ENCODE results near the gene DDX10. TPM values are rescaled to one million over a fixed set of nuclear protein-coding genes. Genes with fewer than 3 reads are reported as not detected.

The DDX10 gene
- total RNA-seq, 1 donor from 2014 or later: 31.6 TPM

GRCh38 chr11:108909921-108910320, 245.1 kb downstream of the DDX10 start:
- ATAC-seq: no peak
- DNase-seq (ENCODE audit: low spot score): no peak
- intact Hi-C loops (cut with DNase I): no loop called here

DNA sequence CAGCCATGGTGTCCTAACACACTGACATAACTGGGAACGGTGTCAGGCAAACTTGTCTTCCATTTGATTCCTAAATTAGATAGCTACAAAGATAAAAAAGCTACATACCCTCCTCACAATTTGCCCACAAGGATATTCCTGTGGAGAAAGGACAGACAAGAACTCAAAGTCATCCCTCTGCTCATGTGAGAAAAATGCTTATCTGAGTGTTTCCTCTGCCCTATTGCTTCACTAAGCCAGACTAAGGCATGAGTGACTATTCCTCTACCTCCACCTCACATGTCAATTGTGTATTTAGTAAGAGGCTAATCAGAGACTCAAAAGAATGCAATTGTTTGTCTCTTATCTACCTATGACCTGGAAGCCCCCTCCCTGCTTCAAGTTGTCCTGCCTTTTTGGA, 247.7 kb downstream of the DDX10 start:
- DNase-seq (ENCODE audit: low spot score) (no peak), ATAC-seq (no peak)
- intact Hi-C loops (cut with DNase I): no loop called here

GRCh38 chr11:108913204-108913603, 248.3 kb downstream of the DDX10 start:
- intact Hi-C loops (cut with DNase I): no loop called here
- DNase-seq (ENCODE audit: low spot score) (no peak), ATAC-seq (no peak)

- intact Hi-C loops (cut with DNase I): no loop called here
- ATAC-seq: no peak
- DNase-seq (ENCODE audit: low spot score): no peak
Observed at GRCh38 chr11:108914211-108914610, 249.3 kb downstream of the DDX10 start.

GRCh38 chr11:108914981-108915380, 250.1 kb downstream of the DDX10 start:
- intact Hi-C loops (cut with DNase I): no loop called here
- DNase-seq (ENCODE audit: low spot score) (no peak), ATAC-seq (no peak)

- DNase-seq (ENCODE audit: low spot score): no peak
- intact Hi-C loops (cut with DNase I): no loop called here
- no peak for ATAC-seq
Observed at GRCh38 chr11:108915666-108916065, 250.8 kb downstream of the DDX10 start.

GRCh38 chr11:108916290-108916689, 251.4 kb downstream of the DDX10 start:
- intact Hi-C loops (cut with DNase I): no loop called here
- ATAC-seq (no peak), DNase-seq (ENCODE audit: low spot score) (no peak)

- ATAC-seq (no peak), DNase-seq (ENCODE audit: low spot score) (no peak)
- intact Hi-C loops (cut with DNase I): no loop called here
Observed at GRCh38 chr11:108916935-108917334, 252.1 kb downstream of the DDX10 start.

GRCh38 chr11:108921211-108921610, 256.3 kb downstream of the DDX10 start:
- intact Hi-C loops (cut with DNase I): no loop called here
- DNase-seq (ENCODE audit: low spot score) (no peak), ATAC-seq (no peak)

GRCh38 chr11:108922241-108922640, 257.4 kb downstream of the DDX10 start:
- DNase-seq (ENCODE audit: low spot score): no peak
- intact Hi-C loops (cut with DNase I): no loop called here
- no peak for ATAC-seq

- no peak for ATAC-seq
- DNase-seq (ENCODE audit: low spot score): no peak
- intact Hi-C loops (cut with DNase I): no loop called here
Observed at GRCh38 chr11:108923413-108923812, 258.5 kb downstream of the DDX10 start.

GRCh38 chr11:108926171-108926840, 261.4 kb downstream of the DDX10 start:
- ATAC-seq (no peak), DNase-seq (ENCODE audit: low spot score) (no peak)
- intact Hi-C loops (cut with DNase I): no loop called here

DNA sequence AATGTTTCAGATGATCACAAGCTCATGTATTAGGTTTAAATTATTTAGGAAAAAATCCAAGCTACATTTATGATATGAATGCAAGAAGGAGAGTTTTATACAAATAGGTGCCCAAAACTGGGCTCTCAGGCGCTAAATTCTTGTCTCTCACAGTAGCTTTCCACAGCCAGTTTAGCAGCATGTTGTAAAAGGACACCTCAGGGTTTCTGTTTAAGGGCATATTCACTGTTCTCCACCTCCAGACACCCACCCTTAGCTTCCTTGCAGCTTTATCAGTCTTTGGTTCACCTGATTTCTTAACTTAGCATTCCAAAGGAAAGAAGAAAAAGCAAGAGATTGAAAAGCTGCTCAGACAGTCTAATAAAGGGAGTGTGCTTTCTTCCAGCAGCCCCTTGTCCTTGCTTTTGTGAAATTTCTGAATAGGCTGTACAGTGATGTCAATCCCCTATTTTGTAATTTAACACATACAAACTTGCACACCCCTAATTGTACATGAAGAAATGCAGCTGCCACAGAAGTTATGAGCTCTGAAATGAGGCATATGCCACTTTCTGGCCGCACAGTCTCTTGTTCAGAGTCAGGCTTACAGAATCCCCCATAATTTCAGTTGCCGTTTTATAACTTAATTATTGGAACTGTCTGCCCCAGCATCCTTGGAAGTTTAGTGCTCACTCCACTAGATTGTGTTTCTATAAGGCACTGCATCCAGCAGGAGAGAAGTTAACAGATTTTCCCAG, 262.1 kb downstream of the DDX10 start:
- intact Hi-C loops (cut with DNase I): no loop called here
- ATAC-seq: no peak
- DNase-seq (ENCODE audit: low spot score): no peak

GRCh38 chr11:108927791-108928545, 263.1 kb downstream of the DDX10 start:
- ATAC-seq: no peak
- DNase-seq (ENCODE audit: low spot score): no peak
- intact Hi-C loops (cut with DNase I): no loop called here

- ATAC-seq (no peak), DNase-seq (ENCODE audit: low spot score) (no peak)
- intact Hi-C loops (cut with DNase I): no loop called here
Observed at GRCh38 chr11:108929241-108929640, 264.4 kb downstream of the DDX10 start.

DNA sequence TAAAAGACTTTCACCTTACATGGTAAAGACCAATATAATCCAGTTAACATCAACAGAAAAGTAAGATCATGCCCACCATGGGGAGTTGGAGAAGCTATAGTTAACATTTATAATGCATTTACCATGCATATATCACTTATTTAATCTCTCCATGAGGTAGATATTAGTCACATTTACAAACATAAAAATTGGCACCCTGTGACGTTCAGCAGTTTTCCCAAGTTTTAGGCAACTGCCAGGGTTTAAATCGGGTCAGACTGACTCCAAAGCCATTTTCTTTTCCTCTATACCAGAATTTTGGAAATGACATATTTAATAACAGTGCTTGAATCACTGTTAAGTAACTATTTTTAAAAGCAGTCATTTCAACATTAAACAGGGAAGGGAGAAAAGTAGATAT, 266.3 kb downstream of the DDX10 start:
- DNase-seq (ENCODE audit: low spot score) (no peak), ATAC-seq (no peak)
- intact Hi-C loops (cut with DNase I): no loop called here

DNA sequence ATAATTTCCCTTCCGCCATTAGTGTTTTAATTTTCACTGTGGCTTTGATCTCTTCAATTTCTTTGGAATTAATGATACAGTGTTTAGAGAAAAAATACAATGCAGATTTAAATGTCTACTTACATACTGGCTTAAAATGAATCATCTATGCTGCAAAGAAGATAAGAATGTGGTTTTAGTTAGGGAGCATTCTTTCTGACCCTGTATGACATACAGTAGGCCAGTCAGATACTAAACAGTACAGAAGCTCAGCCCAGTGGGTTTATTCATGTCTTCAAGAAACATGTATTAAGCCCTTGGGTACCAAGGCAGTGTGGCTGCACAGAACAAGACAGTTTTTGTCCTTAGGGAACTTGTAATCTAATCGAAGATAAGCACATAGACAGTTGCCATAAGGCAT, 268.8 kb downstream of the DDX10 start:
- no peak for DNase-seq (ENCODE audit: low spot score)
- intact Hi-C loops (cut with DNase I): no loop called here
- ATAC-seq: no peak

DNA sequence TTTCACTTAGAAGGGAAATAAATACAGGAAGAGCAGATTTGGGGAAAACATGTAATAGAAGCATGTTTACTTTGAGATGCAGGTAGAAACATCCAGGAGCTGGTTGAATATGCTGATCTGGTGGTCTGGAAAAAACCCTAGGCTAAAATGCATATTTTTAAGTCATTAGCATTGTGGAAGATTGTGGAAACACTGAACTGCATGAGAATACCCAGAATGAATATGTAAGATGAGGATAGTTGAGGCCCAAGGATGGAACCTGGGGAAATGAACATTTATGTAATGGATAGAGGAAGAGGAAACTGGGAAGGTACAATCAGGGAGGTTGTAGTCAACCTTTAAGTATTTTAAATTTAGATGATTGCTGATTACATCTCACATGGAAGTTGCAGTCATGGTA, 269.4 kb downstream of the DDX10 start:
- DNase-seq (ENCODE audit: low spot score) (no peak), ATAC-seq (no peak)
- intact Hi-C loops (cut with DNase I): no loop called here

DNA sequence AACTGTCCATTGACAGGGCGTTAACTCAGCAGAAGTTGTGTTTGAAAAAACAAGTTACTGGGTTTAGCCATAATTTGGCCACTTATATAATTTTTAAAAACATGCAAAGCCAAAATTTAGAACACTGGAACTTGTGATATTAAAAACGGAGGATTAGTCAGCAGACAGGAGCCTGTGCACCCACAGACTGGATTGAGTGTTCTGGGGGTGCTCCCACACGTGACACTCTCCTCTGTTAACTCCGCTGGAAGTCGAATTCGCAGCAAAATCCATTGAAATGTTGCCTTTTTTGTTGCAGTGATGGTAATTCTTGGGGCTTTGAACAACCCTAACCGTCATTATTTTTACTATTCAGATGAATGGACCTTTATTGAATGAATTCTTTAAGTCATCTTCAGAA, 269.8 kb downstream of the DDX10 start:
- intact Hi-C loops (cut with DNase I): no loop called here
- DNase-seq (ENCODE audit: low spot score) (no peak), ATAC-seq (no peak)

- intact Hi-C loops (cut with DNase I): no loop called here
- ATAC-seq: no peak
- DNase-seq (ENCODE audit: low spot score): no peak
Observed at GRCh38 chr11:108937746-108938145, 272.9 kb downstream of the DDX10 start.

Data from sciatic nerve (tissue), 2 donors.